Upper lobe of right lung (tissue), 1 donor: Measurements from ENCODE around the gene UBAC2. TPM values are rescaled to one million over a fixed set of nuclear protein-coding genes. Genes with fewer than 3 reads are reported as not detected.

ENCODE experiments used
- ATAC-seq: fragments of 200-7000 bp; cut with Tn5 transposase; one replicate; pipeline ENCODE4 v1.9.1; 2020; ENCODE audit warnings: mild to moderate bottlenecking, moderate library complexity
- DNase-seq: peaks from one replicate; pipeline ENCODE4 v3.0.0-alpha.2; 2020
- H3K27ac ChIP-seq: fragments of 200-600 bp; one replicate; pipeline ENCODE4 v1.8.0; 2022
- H3K27me3 ChIP-seq: fragments of 200-600 bp; one replicate; pipeline ENCODE4 v1.8.0; 2022; ENCODE audit warnings: mild to moderate bottlenecking
- H3K36me3 ChIP-seq: fragments of 200-600 bp; one replicate; pipeline ENCODE4 v1.8.0; 2022
- H3K4me1 ChIP-seq: fragments of 200-600 bp; one replicate; pipeline ENCODE4 v1.8.0; 2022
- H3K4me3 ChIP-seq: fragments of 200-600 bp; one replicate; pipeline ENCODE4 v1.8.0; 2022; ENCODE audit warnings: mild to moderate bottlenecking
- H3K9me3 ChIP-seq: fragments of 200-600 bp; one replicate; pipeline ENCODE4 v1.8.0; 2022
- intact Hi-C: fragments of 100-400 bp; cut with DNase I; formaldehyde crosslinking; loops from one replicate; pipeline ENCODE4 v1.11.0; 2022
- total RNA-seq: library from RNA; stranded (reverse); fragmentation: NEBNext Ultra II Directional; extraction: Animal tissue kit (Norgen Biotek cat#: 25700); gene quantifications from one replicate; pipeline ENCODE4 v1.2.1, GENCODE V29; 2021
- TF ChIP-seq, protein P1 (sequence below): fragments of 200-600 bp; IDR thresholded peaks from one replicate; pipeline ENCODE4 v1.8.0; 2022; ENCODE audit warnings: antibody characterized with exemption
- donor health status: DM: no; HTN: yes; CAD: no; lungs with severe emphysema.

UBAC2 gene
- total RNA-seq, 1 donor from 2014 or later, result 50.2 TPM

DNA sequence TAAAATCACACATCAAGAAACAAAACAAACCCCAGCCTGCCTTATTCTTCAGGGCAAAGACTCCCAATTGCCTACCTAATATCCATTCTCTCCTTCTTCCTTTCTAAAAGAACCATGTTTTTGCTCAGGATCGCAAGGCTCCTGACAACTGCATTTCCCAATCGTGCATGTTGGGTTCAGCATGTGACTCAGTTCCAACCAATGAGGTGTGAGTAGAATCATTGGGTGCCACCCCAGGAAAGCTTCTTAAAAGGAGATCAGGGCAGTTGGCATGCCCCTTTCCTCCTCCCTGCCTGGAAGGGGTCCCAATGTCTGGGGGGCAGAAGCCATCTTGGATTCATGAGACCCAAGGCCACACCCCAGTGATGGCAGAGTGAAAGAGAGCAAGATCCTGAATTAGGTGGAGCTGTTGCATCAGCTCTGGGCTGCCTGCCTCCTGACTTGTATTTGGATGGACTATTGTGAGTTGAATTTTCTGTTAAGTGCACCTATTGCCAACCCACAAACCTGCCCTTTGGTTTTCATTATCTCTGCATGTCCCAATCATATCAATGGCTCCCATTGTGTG, 26.0 kb upstream of the UBAC2 start:
- Histone ChIP-seq H3K9me3 (no peaks in the 10 kb centered on the region), H3K4me3 (no peak overlapping the region), H3K4me1 (no peaks in the 10 kb centered on the region), H3K36me3 (no peaks in the 10 kb centered on the region), H3K27me3 (peaks cover 17% of the 10 kb centered on the region), H3K27ac (no peak overlapping the region)
- peak; percentile 18 for ATAC-seq
- TF ChIP-seq, protein P1, sequence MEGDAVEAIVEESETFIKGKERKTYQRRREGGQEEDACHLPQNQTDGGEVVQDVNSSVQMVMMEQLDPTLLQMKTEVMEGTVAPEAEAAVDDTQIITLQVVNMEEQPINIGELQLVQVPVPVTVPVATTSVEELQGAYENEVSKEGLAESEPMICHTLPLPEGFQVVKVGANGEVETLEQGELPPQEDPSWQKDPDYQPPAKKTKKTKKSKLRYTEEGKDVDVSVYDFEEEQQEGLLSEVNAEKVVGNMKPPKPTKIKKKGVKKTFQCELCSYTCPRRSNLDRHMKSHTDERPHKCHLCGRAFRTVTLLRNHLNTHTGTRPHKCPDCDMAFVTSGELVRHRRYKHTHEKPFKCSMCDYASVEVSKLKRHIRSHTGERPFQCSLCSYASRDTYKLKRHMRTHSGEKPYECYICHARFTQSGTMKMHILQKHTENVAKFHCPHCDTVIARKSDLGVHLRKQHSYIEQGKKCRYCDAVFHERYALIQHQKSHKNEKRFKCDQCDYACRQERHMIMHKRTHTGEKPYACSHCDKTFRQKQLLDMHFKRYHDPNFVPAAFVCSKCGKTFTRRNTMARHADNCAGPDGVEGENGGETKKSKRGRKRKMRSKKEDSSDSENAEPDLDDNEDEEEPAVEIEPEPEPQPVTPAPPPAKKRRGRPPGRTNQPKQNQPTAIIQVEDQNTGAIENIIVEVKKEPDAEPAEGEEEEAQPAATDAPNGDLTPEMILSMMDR, result no peak
- DNase-seq, result no peak
- intact Hi-C loops, result loop anchor here (5.0 kb wide), 1 partner anchor 263 kb away; no protein-coding TSS in a partner anchor

DNA sequence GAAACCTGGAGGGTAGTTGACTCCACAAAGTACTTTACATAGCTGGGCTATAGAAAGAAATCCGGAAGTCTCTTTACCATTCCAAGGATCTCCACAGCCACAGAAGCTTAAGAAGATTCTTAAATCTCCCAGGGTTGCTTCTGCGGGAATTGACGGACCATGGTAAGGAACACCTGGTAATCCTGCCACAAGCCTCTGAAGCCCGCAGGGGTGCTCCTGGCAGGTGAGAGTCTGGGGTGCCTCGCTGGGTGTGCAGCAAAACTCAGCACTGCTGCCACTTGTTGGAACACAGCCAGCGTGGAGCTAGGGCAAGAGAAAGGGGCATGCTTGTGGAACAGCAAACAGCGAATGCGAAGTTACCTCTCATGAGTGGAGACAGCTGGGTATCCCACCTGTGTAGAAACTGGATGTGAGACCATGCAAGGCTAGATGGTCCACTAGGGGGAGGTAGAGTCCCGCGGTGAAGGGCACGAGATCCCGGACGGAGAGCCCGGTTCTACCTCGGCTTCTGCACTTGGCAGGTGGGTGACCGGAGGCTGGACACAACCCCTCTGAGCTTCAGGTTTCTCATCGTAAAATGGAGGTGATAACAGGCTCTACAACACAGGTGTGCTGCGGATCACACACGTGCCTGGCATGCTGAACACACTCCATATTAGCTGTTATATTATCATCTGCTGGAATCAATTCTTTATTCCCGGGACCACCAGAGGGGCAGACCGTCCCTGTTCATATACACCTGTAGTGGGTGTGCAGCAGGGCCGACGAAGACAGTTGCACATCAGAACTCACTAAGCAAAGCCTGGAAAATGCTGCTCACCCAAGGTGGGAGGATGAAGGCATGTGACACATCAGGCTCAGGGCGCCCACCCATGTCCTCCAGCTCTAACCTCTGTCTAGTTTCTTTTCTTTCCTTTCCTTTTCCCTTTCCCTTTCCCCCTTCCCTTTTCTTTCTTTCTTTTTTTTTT, 24.1 kb upstream of the UBAC2 start:
- Histone ChIP-seq H3K9me3 (no peaks in the 10 kb centered on the region), H3K4me1 (no peaks in the 10 kb centered on the region), H3K4me3 (no peak overlapping the region), H3K36me3 (no peaks in the 10 kb centered on the region), H3K27me3 (peaks cover 17% of the 10 kb centered on the region), H3K27ac (no peak overlapping the region)
- DNase-seq, result peak; percentile 79
- TF ChIP-seq, protein P1, result peak; percentile 92
- intact Hi-C loops, result loop anchor here (5.0 kb wide), 1 partner anchor 261 kb away; no protein-coding TSS in a partner anchor
- peak; percentile 98 for ATAC-seq

DNA sequence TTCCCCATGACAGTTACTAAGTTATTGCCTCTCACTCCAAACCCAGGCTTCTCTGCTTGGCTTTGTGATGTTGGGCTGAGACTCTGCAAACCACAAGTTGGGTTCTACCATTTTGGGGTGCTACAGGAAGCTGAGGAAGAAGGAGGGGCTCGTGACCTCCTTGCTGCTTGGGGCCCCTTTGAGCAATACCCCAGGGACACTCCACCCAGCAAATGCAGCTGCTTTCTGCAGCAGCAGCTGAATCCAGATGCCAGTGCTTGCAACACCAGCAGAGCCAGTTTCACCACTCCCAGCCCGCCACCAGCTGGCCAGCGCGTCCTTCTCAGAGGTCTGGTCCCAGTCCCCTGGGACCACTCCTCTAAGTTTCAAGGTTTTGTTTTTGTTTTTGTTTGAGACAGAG, 22.0 kb upstream of the UBAC2 start:
- DNase-seq (no peak), ATAC-seq (no peak)
- Histone ChIP-seq H3K9me3 (no peaks in the 10 kb centered on the region), H3K4me1 (no peaks in the 10 kb centered on the region), H3K4me3 (no peak overlapping the region), H3K27ac (no peak overlapping the region), H3K27me3 (peaks cover 10% of the 10 kb centered on the region), H3K36me3 (no peaks in the 10 kb centered on the region)
- TF ChIP-seq, protein P1, result no peak
- intact Hi-C loops, result loop anchor here (5.0 kb wide), 1 partner anchor 259 kb away; no protein-coding TSS in a partner anchor

DNA sequence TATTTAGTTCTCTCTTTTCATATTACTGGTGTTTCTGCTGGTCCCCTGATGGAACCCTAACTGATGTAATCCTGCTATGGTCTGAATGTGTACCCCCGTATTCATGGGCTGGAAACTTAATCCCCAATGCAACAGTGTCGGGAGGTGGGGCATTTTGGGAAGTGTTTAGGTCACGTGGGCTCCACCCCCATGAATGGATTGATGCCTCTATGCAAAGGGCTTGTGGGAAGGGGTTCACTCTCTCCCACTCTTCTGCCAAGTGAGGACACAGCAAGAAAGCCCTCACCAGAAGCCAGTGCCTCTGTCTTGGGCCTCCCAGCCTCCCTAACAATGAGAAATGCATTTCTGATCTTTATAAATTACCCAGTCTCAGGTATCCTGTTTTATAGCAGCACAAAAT, 21.2 kb upstream of the UBAC2 start:
- Histone ChIP-seq H3K36me3 (no peaks in the 10 kb centered on the region), H3K4me3 (no peak overlapping the region), H3K4me1 (no peaks in the 10 kb centered on the region), H3K27me3 (peaks cover 2% of the 10 kb centered on the region), H3K9me3 (no peaks in the 10 kb centered on the region), H3K27ac (no peak overlapping the region)
- ATAC-seq (no peak), DNase-seq (no peak)
- TF ChIP-seq, protein P1, result no peak
- intact Hi-C loops, result loop anchor here (5.0 kb wide), 1 partner anchor 258 kb away; no protein-coding TSS in a partner anchor

DNA sequence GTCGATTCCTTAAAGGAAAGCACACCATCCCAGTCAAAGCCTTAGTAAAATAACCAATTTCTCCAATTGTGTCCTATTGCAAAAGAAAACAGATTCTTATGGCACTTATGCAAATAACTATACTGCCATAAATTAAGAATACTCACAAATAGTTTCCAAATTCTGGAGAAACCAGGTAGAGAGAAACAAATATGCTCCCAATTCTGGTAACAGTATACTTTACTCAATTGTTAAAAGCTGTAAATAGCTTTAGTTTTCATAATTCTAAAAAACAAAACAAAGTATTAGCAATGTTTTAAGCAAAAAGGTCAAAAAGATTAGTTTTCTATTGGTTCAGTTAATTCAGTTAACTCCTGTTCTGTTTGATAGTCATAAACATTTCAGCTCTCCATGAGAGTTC, 18.2 kb upstream of the UBAC2 start:
- no peaks in the 10 kb centered on the region for H3K36me3 ChIP-seq
- TF ChIP-seq, protein P1, result no peak
- intact Hi-C loops, result no loop called here

More for the DNA sequence above, 18.2 kb upstream of the UBAC2 start:
- ATAC-seq, result no peak
- no peak for DNase-seq
- no peak overlapping the region for H3K4me3 ChIP-seq
- no peak overlapping the region for H3K27ac ChIP-seq
- H3K4me1 ChIP-seq, result no peaks in the 10 kb centered on the region
- no peaks in the 10 kb centered on the region for H3K9me3 ChIP-seq
- H3K27me3 ChIP-seq, result no peaks in the 10 kb centered on the region
